HepG2 (cell line): Measurements from ENCODE around the gene STX5. TPM values are rescaled to one million over a fixed set of nuclear protein-coding genes. Genes with fewer than 3 reads are reported as not detected.
A peak's percentile ranks its signal among the peaks of the same experiment; 100 is the strongest.

Experiments used
- EP300 ChIP-seq, 3 experiments: sonication (generic) in 1 of 3; formaldehyde crosslinking in 1 of 3; IDR thresholded peaks; 2 replicates each; pipeline versions ENCODE4 v1.5.1 to v1.6.1; 2011 to 2020; ENCODE audit warnings: low read depth in 2 of 3, low read length in 2 of 3, borderline replicate concordance in 1 of 3, improper control_type of control experiment in 1 of 3, mild to moderate bottlenecking in 1 of 3, missing genetic modification reagents in 1 of 3, moderate library complexity in 1 of 3
- KDM5A ChIP-seq: fragments of 200-600 bp; sonication (generic); IDR thresholded peaks from 2 replicates; pipeline ENCODE4 v1.7.0; 2018; ENCODE audit warnings: antibody characterized with exemption, mild to moderate bottlenecking, low read length, borderline replicate concordance
- MED13 ChIP-seq: sonication (generic); formaldehyde crosslinking; IDR thresholded peaks from 2 replicates; pipeline ENCODE4 v1.5.0; 2020; ENCODE audit warnings: missing genetic modification reagents
- POLR2AphosphoS5 ChIP-seq: IDR thresholded peaks from 2 replicates; pipeline ENCODE4 v1.6.1; 2012; ENCODE audit warnings: low read depth, low read length
- RBFOX2 ChIP-seq: fragments of 200-400 bp; formaldehyde crosslinking; IDR thresholded peaks from 2 replicates; pipeline ENCODE4 v1.6.1; 2017; ENCODE audit warnings: low read depth, mild to moderate bottlenecking, low read length
- SKI ChIP-seq: fragments of 450-650 bp; IDR thresholded peaks from one replicate; pipeline ENCODE4 v1.6.1; 2018; ENCODE audit warnings: mild to moderate bottlenecking; ENCODE audit not compliant: partially characterized antibody
- SP1 ChIP-seq, 2 experiments: fragments of 450-650 bp in 1 of 2; sonication (generic) in 1 of 2; formaldehyde crosslinking in 1 of 2; IDR thresholded peaks; 2 replicates each; pipeline versions ENCODE4 v1.4.0 to v1.6.1; 2016 to 2020; ENCODE audit warnings: missing genetic modification reagents in 1 of 2
- ZNF605 ChIP-seq: sonication (generic); formaldehyde crosslinking; IDR thresholded peaks from 2 replicates; pipeline ENCODE4 v1.8.0; 2022; ENCODE audit warnings: mild to moderate bottlenecking, missing genetic modification reagents
- ZNF780A ChIP-seq: sonication (generic); formaldehyde crosslinking; IDR thresholded peaks from 2 replicates; pipeline ENCODE4 v1.8.0; 2022; ENCODE audit warnings: mild to moderate bottlenecking, missing genetic modification reagents, moderate library complexity
- polyA plus RNA-seq, 8 experiments: library from polyadenylated mRNA; depleted of rRNA in 3 of 8; stranded (reverse) in 7 of 8; unstranded in 1 of 8; fragments of >200 nt; fragmentation: Illumina TruSeq in 4 of 8; extraction: Trizol in 4 of 8; gene quantifications; 2 replicates each; pipeline versions ENCODE4 v1.2.1 to v1.2.3, GENCODE V29; 2011 to 2016; ENCODE audit warnings: low read depth in 4 of 8, missing spikeins in 1 of 8, mixed read lengths in 1 of 8; ENCODE audit not compliant: insufficient read depth in 1 of 8
- total RNA-seq, 5 experiments: library from RNA; depleted of rRNA; stranded (reverse); fragments of >200 nt; fragmentation: Illumina TruSeq; extraction: Trizol; gene quantifications; 2 replicates each; pipeline ENCODE4 v1.2.3, GENCODE V29; 2016; ENCODE audit warnings: low read depth in 1 of 5
- TF ChIP-seq, protein P1 (sequence below): sonication (generic); formaldehyde crosslinking; IDR thresholded peaks from 2 replicates; pipeline ENCODE4 v1.4.0; 2020; ENCODE audit warnings: missing genetic modification reagents, borderline replicate concordance
- TF ChIP-seq, protein P2 (sequence below): fragments of 450-650 bp; IDR thresholded peaks from 2 replicates; pipeline ENCODE4 v1.6.1; 2016
- TF ChIP-seq, protein P3 (sequence below): sonication (generic); formaldehyde crosslinking; IDR thresholded peaks from 2 replicates; pipeline ENCODE4 v1.5.0; 2020; ENCODE audit warnings: mild to moderate bottlenecking, missing genetic modification reagents
- TF ChIP-seq, protein P4 (sequence below): sonication (generic); formaldehyde crosslinking; IDR thresholded peaks from 2 replicates; pipeline ENCODE4 v1.5.0; 2020; ENCODE audit warnings: mild to moderate bottlenecking, missing genetic modification reagents, moderate library complexity
- TF ChIP-seq, protein P5 (sequence below): sonication (generic); formaldehyde crosslinking; IDR thresholded peaks from 2 replicates; pipeline ENCODE4 v1.8.0; 2022; ENCODE audit warnings: missing genetic modification reagents, mild to moderate bottlenecking, moderate library complexity, borderline replicate concordance

The STX5 gene
- total and polyA plus RNA-seq, 2 of the 13 experiments (the other 11 are each of a cell fraction or from before 2014, with no cell fraction given): 26.9 to 30.0 TPM

DNA sequence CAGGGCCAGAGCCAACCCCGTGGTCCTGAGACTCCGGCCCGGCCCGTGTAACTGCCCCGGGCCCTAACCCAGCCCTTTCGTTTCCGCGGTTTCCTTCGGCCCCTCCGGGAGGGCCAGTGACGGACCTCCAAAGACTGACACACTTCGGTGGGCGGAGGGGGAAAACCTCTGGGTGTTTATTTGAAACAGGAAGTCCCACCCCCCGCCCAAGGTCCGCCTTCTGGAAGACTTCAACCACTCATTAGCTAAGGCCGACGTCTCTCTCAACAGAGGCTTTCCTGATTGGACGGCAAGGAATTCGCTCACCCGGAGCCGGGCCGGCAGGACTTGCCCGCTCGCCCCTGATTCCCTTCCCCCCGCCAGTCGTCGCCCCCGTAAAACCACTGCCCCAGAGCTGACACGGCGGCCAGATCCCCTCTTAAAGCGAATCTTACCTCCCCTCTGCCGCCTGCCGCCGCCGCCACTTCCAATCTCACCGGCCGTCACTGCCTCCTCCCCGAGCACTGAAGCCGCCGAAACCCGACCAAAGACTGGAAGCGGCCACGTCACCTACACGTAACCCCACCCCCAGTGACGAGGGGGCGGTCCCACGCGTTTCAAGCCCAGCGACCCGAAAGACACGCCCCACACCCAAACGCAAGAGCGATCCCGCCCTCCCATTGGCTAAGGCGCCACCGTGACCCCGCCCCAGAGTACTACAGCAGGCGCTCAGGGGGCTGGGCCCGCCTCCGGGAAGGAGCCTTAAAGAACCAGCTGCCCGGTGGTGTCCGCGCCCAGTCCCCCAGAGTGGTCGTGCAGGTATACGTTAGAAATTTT is at the start of gene STX5 (continued):
- TF ChIP-seq, protein P1, sequence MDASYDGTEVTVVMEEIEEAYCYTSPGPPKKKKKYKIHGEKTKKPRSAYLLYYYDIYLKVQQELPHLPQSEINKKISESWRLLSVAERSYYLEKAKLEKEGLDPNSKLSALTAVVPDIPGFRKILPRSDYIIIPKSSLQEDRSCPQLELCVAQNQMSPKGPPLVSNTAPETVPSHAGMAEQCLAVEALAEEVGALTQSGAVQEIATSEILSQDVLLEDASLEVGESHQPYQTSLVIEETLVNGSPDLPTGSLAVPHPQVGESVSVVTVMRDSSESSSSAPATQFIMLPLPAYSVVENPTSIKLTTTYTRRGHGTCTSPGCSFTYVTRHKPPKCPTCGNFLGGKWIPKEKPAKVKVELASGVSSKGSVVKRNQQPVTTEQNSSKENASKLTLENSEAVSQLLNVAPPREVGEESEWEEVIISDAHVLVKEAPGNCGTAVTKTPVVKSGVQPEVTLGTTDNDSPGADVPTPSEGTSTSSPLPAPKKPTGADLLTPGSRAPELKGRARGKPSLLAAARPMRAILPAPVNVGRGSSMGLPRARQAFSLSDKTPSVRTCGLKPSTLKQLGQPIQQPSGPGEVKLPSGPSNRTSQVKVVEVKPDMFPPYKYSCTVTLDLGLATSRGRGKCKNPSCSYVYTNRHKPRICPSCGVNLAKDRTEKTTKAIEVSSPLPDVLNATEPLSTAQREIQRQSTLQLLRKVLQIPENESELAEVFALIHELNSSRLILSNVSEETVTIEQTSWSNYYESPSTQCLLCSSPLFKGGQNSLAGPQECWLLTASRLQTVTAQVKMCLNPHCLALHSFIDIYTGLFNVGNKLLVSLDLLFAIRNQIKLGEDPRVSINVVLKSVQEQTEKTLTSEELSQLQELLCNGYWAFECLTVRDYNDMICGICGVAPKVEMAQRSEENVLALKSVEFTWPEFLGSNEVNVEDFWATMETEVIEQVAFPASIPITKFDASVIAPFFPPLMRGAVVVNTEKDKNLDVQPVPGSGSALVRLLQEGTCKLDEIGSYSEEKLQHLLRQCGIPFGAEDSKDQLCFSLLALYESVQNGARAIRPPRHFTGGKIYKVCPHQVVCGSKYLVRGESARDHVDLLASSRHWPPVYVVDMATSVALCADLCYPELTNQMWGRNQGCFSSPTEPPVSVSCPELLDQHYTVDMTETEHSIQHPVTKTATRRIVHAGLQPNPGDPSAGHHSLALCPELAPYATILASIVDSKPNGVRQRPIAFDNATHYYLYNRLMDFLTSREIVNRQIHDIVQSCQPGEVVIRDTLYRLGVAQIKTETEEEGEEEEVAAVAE (CRISPR knock-in tag): 0 out of 2 replicates have a peak, but pooled peaks have one; percentile 22
- TF ChIP-seq ZNF605 (CRISPR knock-in tag) (peak; percentile 82; the same call in 1 of the 2 replicates), EP300 (IDR thresholded peaks at IDR 0.05; ENCODE audit: low read depth in 2 of 2, low read length in 2 of 2) (no peak), EP300 (CRISPR knock-in tag; IDR thresholded peaks at IDR 0.05; ENCODE audit: borderline replicate concordance) (no peak), ZNF780A (CRISPR knock-in tag) (no peak), POLR2AphosphoS5 (peak; percentile 81), SKI (peak; percentile 6), SP1 (IDR thresholded peaks at IDR 0.05) (no peak), SP1 (CRISPR knock-in tag; IDR thresholded peaks at IDR 0.05) (peak; percentile 58), KDM5A (peak; percentile 78; the same call in 1 of the 2 replicates), RBFOX2 (peak; percentile 89), MED13 (CRISPR knock-in tag) (0 out of 2 replicates have a peak, but pooled peaks have one; percentile 15)
- TF ChIP-seq, protein P2, sequence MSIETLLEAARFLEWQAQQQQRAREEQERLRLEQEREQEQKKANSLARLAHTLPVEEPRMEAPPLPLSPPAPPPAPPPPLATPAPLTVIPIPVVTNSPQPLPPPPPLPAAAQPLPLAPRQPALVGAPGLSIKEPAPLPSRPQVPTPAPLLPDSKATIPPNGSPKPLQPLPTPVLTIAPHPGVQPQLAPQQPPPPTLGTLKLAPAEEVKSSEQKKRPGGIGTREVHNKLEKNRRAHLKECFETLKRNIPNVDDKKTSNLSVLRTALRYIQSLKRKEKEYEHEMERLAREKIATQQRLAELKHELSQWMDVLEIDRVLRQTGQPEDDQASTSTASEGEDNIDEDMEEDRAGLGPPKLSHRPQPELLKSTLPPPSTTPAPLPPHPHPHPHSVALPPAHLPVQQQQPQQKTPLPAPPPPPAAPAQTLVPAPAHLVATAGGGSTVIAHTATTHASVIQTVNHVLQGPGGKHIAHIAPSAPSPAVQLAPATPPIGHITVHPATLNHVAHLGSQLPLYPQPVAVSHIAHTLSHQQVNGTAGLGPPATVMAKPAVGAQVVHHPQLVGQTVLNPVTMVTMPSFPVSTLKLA: no peak
- TF ChIP-seq, protein P3, sequence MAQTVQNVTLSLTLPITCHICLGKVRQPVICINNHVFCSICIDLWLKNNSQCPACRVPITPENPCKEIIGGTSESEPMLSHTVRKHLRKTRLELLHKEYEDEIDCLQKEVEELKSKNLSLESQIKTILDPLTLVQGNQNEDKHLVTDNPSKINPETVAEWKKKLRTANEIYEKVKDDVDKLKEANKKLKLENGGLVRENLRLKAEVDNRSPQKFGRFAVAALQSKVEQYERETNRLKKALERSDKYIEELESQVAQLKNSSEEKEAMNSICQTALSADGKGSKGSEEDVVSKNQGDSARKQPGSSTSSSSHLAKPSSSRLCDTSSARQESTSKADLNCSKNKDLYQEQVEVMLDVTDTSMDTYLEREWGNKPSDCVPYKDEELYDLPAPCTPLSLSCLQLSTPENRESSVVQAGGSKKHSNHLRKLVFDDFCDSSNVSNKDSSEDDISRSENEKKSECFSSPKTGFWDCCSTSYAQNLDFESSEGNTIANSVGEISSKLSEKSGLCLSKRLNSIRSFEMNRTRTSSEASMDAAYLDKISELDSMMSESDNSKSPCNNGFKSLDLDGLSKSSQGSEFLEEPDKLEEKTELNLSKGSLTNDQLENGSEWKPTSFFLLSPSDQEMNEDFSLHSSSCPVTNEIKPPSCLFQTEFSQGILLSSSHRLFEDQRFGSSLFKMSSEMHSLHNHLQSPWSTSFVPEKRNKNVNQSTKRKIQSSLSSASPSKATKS (CRISPR knock-in tag): no peak
- TF ChIP-seq, protein P4, sequence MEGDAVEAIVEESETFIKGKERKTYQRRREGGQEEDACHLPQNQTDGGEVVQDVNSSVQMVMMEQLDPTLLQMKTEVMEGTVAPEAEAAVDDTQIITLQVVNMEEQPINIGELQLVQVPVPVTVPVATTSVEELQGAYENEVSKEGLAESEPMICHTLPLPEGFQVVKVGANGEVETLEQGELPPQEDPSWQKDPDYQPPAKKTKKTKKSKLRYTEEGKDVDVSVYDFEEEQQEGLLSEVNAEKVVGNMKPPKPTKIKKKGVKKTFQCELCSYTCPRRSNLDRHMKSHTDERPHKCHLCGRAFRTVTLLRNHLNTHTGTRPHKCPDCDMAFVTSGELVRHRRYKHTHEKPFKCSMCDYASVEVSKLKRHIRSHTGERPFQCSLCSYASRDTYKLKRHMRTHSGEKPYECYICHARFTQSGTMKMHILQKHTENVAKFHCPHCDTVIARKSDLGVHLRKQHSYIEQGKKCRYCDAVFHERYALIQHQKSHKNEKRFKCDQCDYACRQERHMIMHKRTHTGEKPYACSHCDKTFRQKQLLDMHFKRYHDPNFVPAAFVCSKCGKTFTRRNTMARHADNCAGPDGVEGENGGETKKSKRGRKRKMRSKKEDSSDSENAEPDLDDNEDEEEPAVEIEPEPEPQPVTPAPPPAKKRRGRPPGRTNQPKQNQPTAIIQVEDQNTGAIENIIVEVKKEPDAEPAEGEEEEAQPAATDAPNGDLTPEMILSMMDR (CRISPR knock-in tag): no peak
- TF ChIP-seq, protein P5, sequence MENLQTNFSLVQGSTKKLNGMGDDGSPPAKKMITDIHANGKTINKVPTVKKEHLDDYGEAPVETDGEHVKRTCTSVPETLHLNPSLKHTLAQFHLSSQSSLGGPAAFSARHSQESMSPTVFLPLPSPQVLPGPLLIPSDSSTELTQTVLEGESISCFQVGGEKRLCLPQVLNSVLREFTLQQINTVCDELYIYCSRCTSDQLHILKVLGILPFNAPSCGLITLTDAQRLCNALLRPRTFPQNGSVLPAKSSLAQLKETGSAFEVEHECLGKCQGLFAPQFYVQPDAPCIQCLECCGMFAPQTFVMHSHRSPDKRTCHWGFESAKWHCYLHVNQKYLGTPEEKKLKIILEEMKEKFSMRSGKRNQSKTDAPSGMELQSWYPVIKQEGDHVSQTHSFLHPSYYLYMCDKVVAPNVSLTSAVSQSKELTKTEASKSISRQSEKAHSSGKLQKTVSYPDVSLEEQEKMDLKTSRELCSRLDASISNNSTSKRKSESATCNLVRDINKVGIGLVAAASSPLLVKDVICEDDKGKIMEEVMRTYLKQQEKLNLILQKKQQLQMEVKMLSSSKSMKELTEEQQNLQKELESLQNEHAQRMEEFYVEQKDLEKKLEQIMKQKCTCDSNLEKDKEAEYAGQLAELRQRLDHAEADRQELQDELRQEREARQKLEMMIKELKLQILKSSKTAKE (CRISPR knock-in tag): no peak
